SK-N-SH (cell line): ENCODE measurements around the gene RAB7A. TPM values are rescaled to one million over a fixed set of nuclear protein-coding genes. Genes with fewer than 3 reads are reported as not detected.

Experiments
- CTCF ChIA-PET: fragments of 300-600, 350-600 bp; formaldehyde crosslinking; extraction: SDS; loops from one replicate; lab custom pipeline; 2021; lab: Yijun Ruan, JAX
- POLR2A ChIA-PET: fragments of 350-600 bp; sonication (Branson Sonifier 250); formaldehyde crosslinking; extraction: SDS; loops from one replicate; lab custom pipeline; 2020; ENCODE audit warnings: antibody characterized with exemption, inconsistent platforms; lab: Yijun Ruan, JAX
- DNase-seq: peaks from one replicate; pipeline ENCODE4 v3.0.0; 2012
- H2AFZ ChIP-seq: fragments of 200-600 bp; sonication (generic); 2 replicates; pipeline ENCODE4 v1.8.1; 2016; ENCODE audit warnings: antibody characterized with exemption, mild to moderate bottlenecking, low read depth
- H3F3A ChIP-seq: fragments of 200-600 bp; sonication (generic); replicated peaks from 2 replicates; pipeline ENCODE3; 2016; ENCODE audit warnings: antibody characterized with exemption, mild to moderate bottlenecking; ENCODE audit not compliant: insufficient read depth
- H3K27ac ChIP-seq, 2 experiments: fragments of 200-500 bp in 1 of 2; fragments of 200-600 bp in 1 of 2; sonication (Bioruptor generic) in 1 of 2; sonication (generic), shearing (Covaris generic) in 1 of 2; 2 replicates each; pipeline versions ENCODE4 v1.5.1 to v1.6.1; 2014 to 2016; ENCODE audit warnings: low read depth in 2 of 2, inconsistent platforms in 1 of 2, low read length in 1 of 2, mild to moderate bottlenecking in 1 of 2, mixed read lengths in 1 of 2
- H3K27me3 ChIP-seq: fragments of 200-600 bp; sonication (generic), shearing (Covaris generic); 2 replicates; pipeline ENCODE4 v1.6.1; 2016; ENCODE audit warnings: mixed run types; ENCODE audit not compliant: insufficient read depth
- H3K36me3 ChIP-seq, 2 experiments: fragments of 200-500 bp in 1 of 2; fragments of 200-600 bp in 1 of 2; sonication (Bioruptor generic) in 1 of 2; sonication (generic) in 1 of 2; replicated peaks in 1 of 2; 2 replicates each; pipeline versions ENCODE3 to v1.5.1; 2014 to 2016; ENCODE audit warnings: low read length in 1 of 2, mild to moderate bottlenecking in 1 of 2; ENCODE audit not compliant: insufficient read depth in 2 of 2, control insufficient read depth in 1 of 2
- H3K4me1 ChIP-seq, 2 experiments: fragments of 200-500 bp in 1 of 2; fragments of 200-600 bp in 1 of 2; sonication (Bioruptor generic) in 1 of 2; sonication (generic), shearing (Covaris generic) in 1 of 2; 2 replicates each; pipeline versions ENCODE4 v1.5.1 to v1.6.1; 2014 to 2016; ENCODE audit warnings: low read depth in 1 of 2, low read length in 1 of 2, mixed run types in 1 of 2; ENCODE audit not compliant: insufficient read depth in 2 of 2, control insufficient read depth in 1 of 2
- H3K4me2 ChIP-seq: fragments of 200-600 bp; sonication (generic), shearing (Covaris generic); 2 replicates; pipeline ENCODE4 v1.6.1; 2017; ENCODE audit warnings: mixed run types
- H3K4me3 ChIP-seq, 2 experiments: fragments of 200-500 bp in 1 of 2; fragments of 200-600 bp in 1 of 2; sonication (Bioruptor generic) in 1 of 2; sonication (generic), shearing (Covaris generic) in 1 of 2; 2 replicates each; pipeline versions ENCODE4 v1.5.1 to v1.8.1; 2014 to 2016; ENCODE audit warnings: low read depth in 2 of 2, inconsistent platforms in 1 of 2, low read length in 1 of 2, mild to moderate bottlenecking in 1 of 2, mixed read lengths in 1 of 2, moderate library complexity in 1 of 2
- H3K79me2 ChIP-seq: fragments of 200-600 bp; sonication (generic); 2 replicates; pipeline ENCODE4 v1.8.1; 2017; ENCODE audit warnings: mild to moderate bottlenecking; ENCODE audit not compliant: insufficient read depth
- H3K9ac ChIP-seq: fragments of 200-600 bp; sonication (generic); 2 replicates; pipeline ENCODE4 v1.6.1; 2017; ENCODE audit warnings: mixed run types
- H3K9me2 ChIP-seq: fragments of 200-600 bp; sonication (generic); 2 replicates; pipeline ENCODE4 v1.6.1; 2017; ENCODE audit warnings: mixed run types
- H3K9me3 ChIP-seq: fragments of 200-600 bp; sonication (generic); 2 replicates; pipeline ENCODE4 v1.6.1; 2017; ENCODE audit warnings: mixed run types, mild to moderate bottlenecking, moderate library complexity
- H4K20me1 ChIP-seq: fragments of 200-600 bp; sonication (generic); 2 replicates; pipeline ENCODE4 v1.6.1; 2017; ENCODE audit warnings: mild to moderate bottlenecking, mixed run types; ENCODE audit not compliant: insufficient read depth
- CHD2 ChIP-seq: fragments of 150-350 bp; IDR thresholded peaks from 2 replicates; pipeline ENCODE4 v1.6.1; 2018; ENCODE audit warnings: low read length; ENCODE audit not compliant: partially characterized antibody
- CTCF ChIP-seq: fragments of 200-600 bp; sonication (generic); IDR thresholded peaks from 2 replicates; pipeline ENCODE4 v1.6.1; 2017; ENCODE audit warnings: antibody characterized with exemption, mild to moderate bottlenecking, moderate library complexity
- ELF1 ChIP-seq: IDR thresholded peaks from 2 replicates; pipeline ENCODE4 v1.4.0; 2012
- EP300 ChIP-seq, 2 experiments: IDR thresholded peaks; 2 replicates each; pipeline versions ENCODE4 v1.4.0 to v1.6.1; 2012; ENCODE audit warnings: borderline replicate concordance in 1 of 2, low read depth in 1 of 2, low read length in 1 of 2
- EZH2phosphoT487 ChIP-seq: fragments of 200-600 bp; sonication (generic); IDR thresholded peaks from 2 replicates; pipeline ENCODE4 v1.6.1; 2017; ENCODE audit warnings: low read depth, mixed run types, mild to moderate bottlenecking, antibody characterized with exemption, moderate library complexity, borderline replicate concordance
- FOSL2 ChIP-seq: IDR thresholded peaks from 2 replicates; pipeline ENCODE4 v1.4.0; 2012; ENCODE audit warnings: low read depth, mild to moderate bottlenecking, moderate library complexity, borderline replicate concordance
- GATA2 ChIP-seq: sonication (generic); formaldehyde crosslinking; IDR thresholded peaks from 2 replicates; pipeline ENCODE4 v1.5.0; 2020; ENCODE audit warnings: mild to moderate bottlenecking, missing genetic modification reagents
- MEF2A ChIP-seq: IDR thresholded peaks from 2 replicates; pipeline ENCODE4 v1.4.0; 2012; ENCODE audit warnings: low read depth, borderline replicate concordance
- NFIC ChIP-seq: IDR thresholded peaks from 2 replicates; pipeline ENCODE4 v1.4.0; 2012; ENCODE audit warnings: borderline replicate concordance
- NRF1 ChIP-seq: IDR thresholded peaks from 2 replicates; pipeline ENCODE4 v1.6.1; 2012; ENCODE audit warnings: low read depth, mild to moderate bottlenecking, low read length
- POLR2AphosphoS5 ChIP-seq: IDR thresholded peaks from 2 replicates; pipeline ENCODE4 v1.6.1; 2012; ENCODE audit warnings: low read depth, low read length
- RCOR1 ChIP-seq: fragments of 150-350 bp; IDR thresholded peaks from 2 replicates; pipeline ENCODE4 v1.6.1; 2017; ENCODE audit warnings: antibody characterized with exemption, low read length
- RXRA ChIP-seq: IDR thresholded peaks from 2 replicates; pipeline ENCODE4 v1.4.0; 2012; ENCODE audit warnings: low read depth, mild to moderate bottlenecking, borderline replicate concordance
- SIN3A ChIP-seq: IDR thresholded peaks from 2 replicates; pipeline ENCODE4 v1.6.1; 2012; ENCODE audit warnings: low read depth, mild to moderate bottlenecking, low read length, moderate library complexity, borderline replicate concordance
- TAF1 ChIP-seq: IDR thresholded peaks from 2 replicates; pipeline ENCODE4 v1.6.1; 2012; ENCODE audit warnings: low read depth, mild to moderate bottlenecking, low read length, moderate library complexity, borderline replicate concordance
- TEAD4 ChIP-seq: IDR thresholded peaks from 2 replicates; pipeline ENCODE4 v1.4.0; 2012; ENCODE audit warnings: mild to moderate bottlenecking, borderline replicate concordance; ENCODE audit not compliant: insufficient read depth
- YY1 ChIP-seq: IDR thresholded peaks from 2 replicates; pipeline ENCODE4 v1.4.0; 2012; ENCODE audit warnings: low read depth, mild to moderate bottlenecking
- WGBS: methylation state at CpG from one replicate; pipeline ENCODE4 v1.1.6; 2017; ENCODE audit warnings: low lambda C conversion rate; 5-methylcytosine and 5-hydroxymethylcytosine counted together
- polyA plus RNA-seq, 3 experiments: library from polyadenylated mRNA; depleted of rRNA; stranded (reverse); fragments of >200 nt; gene quantifications; 2 replicates each; pipeline ENCODE4 v1.2.3, GENCODE V29; 2012
- TF ChIP-seq, protein P1 (sequence below): IDR thresholded peaks from 2 replicates; pipeline ENCODE4; 2012
- TF ChIP-seq, protein P2 (sequence below): IDR thresholded peaks from 2 replicates; pipeline ENCODE4 v1.6.1; 2012; ENCODE audit warnings: mild to moderate bottlenecking, low read depth, low read length, moderate library complexity

Gene RAB7A
- polyA plus RNA-seq, 1 of the 3 experiments (the other 2 are of a cell fraction), result 271 TPM

- no peak for TF ChIP-seq CTCF
- TF ChIP-seq POLR2AphosphoS5, result no peak
- no peak for TF ChIP-seq GATA2 (CRISPR knock-in tag)
- TF ChIP-seq, protein P1, sequence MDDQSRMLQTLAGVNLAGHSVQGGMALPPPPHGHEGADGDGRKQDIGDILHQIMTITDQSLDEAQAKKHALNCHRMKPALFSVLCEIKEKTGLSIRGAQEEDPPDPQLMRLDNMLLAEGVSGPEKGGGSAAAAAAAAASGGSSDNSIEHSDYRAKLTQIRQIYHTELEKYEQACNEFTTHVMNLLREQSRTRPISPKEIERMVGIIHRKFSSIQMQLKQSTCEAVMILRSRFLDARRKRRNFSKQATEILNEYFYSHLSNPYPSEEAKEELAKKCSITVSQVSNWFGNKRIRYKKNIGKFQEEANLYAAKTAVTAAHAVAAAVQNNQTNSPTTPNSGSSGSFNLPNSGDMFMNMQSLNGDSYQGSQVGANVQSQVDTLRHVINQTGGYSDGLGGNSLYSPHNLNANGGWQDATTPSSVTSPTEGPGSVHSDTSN, result no peak
- TF ChIP-seq TEAD4, result no peak
- no peak for TF ChIP-seq EP300 (IDR thresholded peaks at IDR 0.05; ENCODE audit: borderline replicate concordance in 1 of 2, low read depth in 1 of 2, low read length in 1 of 2)
Measured at GRCh38 chr3:128780101-128780837, 54.3 kb downstream of the RAB7A start (continued).

GRCh38 chr3:128781164-128781563 lies 55.2 kb downstream of the RAB7A start:
- TF ChIP-seq NRF1 (no peak), NFIC (no peak), RCOR1 (no peak), EZH2phosphoT487 (no peak), YY1 (no peak), ELF1 (no peak), FOSL2 (no peak), TAF1 (no peak), CHD2 (no peak), RXRA (no peak), SIN3A (no peak), MEF2A (no peak), EP300 (IDR thresholded peaks at IDR 0.05; ENCODE audit: borderline replicate concordance in 1 of 2, low read depth in 1 of 2, low read length in 1 of 2) (no peak)
- TF ChIP-seq, protein P2, sequence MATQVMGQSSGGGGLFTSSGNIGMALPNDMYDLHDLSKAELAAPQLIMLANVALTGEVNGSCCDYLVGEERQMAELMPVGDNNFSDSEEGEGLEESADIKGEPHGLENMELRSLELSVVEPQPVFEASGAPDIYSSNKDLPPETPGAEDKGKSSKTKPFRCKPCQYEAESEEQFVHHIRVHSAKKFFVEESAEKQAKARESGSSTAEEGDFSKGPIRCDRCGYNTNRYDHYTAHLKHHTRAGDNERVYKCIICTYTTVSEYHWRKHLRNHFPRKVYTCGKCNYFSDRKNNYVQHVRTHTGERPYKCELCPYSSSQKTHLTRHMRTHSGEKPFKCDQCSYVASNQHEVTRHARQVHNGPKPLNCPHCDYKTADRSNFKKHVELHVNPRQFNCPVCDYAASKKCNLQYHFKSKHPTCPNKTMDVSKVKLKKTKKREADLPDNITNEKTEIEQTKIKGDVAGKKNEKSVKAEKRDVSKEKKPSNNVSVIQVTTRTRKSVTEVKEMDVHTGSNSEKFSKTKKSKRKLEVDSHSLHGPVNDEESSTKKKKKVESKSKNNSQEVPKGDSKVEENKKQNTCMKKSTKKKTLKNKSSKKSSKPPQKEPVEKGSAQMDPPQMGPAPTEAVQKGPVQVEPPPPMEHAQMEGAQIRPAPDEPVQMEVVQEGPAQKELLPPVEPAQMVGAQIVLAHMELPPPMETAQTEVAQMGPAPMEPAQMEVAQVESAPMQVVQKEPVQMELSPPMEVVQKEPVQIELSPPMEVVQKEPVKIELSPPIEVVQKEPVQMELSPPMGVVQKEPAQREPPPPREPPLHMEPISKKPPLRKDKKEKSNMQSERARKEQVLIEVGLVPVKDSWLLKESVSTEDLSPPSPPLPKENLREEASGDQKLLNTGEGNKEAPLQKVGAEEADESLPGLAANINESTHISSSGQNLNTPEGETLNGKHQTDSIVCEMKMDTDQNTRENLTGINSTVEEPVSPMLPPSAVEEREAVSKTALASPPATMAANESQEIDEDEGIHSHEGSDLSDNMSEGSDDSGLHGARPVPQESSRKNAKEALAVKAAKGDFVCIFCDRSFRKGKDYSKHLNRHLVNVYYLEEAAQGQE, result no peak
- TF ChIP-seq, protein P1, result no peak
- Histone ChIP-seq H3K4me1 (peaks cover 4 to 10% of the 10 kb centered on the region in 2 experiments; a peak in 2 of 4 replicates), H3K27me3 (no peaks in the 10 kb centered on the region), H3K9ac (no peak overlapping the region), H2AFZ (no peak overlapping the region), H3K79me2 (peaks cover 99% of the 10 kb centered on the region), H3F3A (peaks cover 3% of the 10 kb centered on the region), H3K9me2 (no peaks in the 10 kb centered on the region), H3K36me3 (peaks cover 0 to 12% of the 10 kb centered on the region in 2 experiments), H3K4me3 (no peak overlapping the region), H4K20me1 (peaks cover 100% of the 10 kb centered on the region), H3K27ac (no peak overlapping the region), H3K4me2 (no peak overlapping the region), H3K9me3 (no peaks in the 10 kb centered on the region)
- CTCF ChIA-PET, result interaction anchor here (1.3 to 4.2 kb wide), 5 partner anchors 14 to 164 kb away, joined by 4 to 33 read pairs (median 6); no protein-coding TSS in a partner anchor
- WGBS, result 100% methylated on average over 1 of the region's 1 CpG
- no peak for DNase-seq
- POLR2A ChIA-PET, result no interaction called here
